ENCODE results near the gene MYO5B.

The MYO5B gene

DNA sequence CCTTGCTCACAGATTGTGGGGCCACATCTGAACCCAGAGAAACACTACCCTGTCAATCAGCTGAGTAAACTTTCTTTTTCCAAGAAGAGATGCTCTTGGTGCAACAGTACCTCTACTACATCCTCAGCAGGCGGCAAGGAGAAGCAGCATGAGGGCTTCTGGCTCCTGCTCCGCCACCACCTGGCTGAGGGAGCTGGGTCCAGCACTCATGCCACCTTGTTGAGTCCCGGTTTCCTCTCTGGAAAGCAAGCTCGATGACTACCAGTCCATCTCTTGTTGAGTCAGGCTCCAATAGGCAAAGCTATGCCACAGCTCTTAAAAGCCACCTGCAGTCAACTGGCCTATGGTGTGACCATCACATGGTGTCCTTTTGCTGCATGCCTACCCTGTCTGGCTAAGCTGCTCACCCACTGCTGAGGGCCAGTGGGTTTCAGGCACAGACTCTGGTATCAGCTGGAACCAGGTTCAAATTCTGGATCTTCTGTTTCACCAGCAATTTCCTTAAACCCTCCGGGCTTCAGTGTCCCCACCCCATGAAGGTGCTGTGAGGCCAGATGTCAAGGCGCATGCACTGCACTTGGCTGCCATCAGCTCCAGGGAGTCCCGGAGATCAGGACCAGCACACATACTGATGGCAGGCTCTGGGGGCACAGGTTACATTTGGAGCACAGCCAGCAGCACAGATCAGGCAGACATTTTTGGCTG is 339.1 kb downstream of the MYO5B start:
- Histone ChIP-seq H3K36me3 (ENCODE audit: control insufficient read depth, low read length) (no peaks in the 10 kb centered on the region), H3K9me2 (replicated peaks; ENCODE audit: control insufficient read depth, low read length) (no peaks in the 10 kb centered on the region), H3K9me3 (ENCODE audit: control insufficient read depth, insufficient read depth, low read length) (no peaks in the 10 kb centered on the region), H4K20me1 (ENCODE audit: control insufficient read depth, insufficient read depth, low read depth, low read length) (no peaks in the 10 kb centered on the region), H3K4me1 (ENCODE audit: control insufficient read depth, low read length) (no peaks in the 10 kb centered on the region), H3K27ac (ENCODE audit: low read depth, low read length) (no peak overlapping the region), H3F3A (ENCODE audit: control insufficient read depth, insufficient read depth) (no peaks in the 10 kb centered on the region), H3K27me3 (ENCODE audit: control insufficient read depth, low read length) (no peaks in the 10 kb centered on the region), H3K4me2 (ENCODE audit: low read length) (no peak overlapping the region), H3K79me2 (ENCODE audit: control insufficient read depth, low read length) (no peaks in the 10 kb centered on the region), H3K4me3 (ENCODE audit: low read length) (no peak overlapping the region)
- TF ChIP-seq, protein P1, sequence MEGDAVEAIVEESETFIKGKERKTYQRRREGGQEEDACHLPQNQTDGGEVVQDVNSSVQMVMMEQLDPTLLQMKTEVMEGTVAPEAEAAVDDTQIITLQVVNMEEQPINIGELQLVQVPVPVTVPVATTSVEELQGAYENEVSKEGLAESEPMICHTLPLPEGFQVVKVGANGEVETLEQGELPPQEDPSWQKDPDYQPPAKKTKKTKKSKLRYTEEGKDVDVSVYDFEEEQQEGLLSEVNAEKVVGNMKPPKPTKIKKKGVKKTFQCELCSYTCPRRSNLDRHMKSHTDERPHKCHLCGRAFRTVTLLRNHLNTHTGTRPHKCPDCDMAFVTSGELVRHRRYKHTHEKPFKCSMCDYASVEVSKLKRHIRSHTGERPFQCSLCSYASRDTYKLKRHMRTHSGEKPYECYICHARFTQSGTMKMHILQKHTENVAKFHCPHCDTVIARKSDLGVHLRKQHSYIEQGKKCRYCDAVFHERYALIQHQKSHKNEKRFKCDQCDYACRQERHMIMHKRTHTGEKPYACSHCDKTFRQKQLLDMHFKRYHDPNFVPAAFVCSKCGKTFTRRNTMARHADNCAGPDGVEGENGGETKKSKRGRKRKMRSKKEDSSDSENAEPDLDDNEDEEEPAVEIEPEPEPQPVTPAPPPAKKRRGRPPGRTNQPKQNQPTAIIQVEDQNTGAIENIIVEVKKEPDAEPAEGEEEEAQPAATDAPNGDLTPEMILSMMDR (IDR thresholded peaks at IDR 0.05; ENCODE audit: low read depth, low read length, poor library complexity, severe bottlenecking): no peak
- no peak for TF ChIP-seq EZH2phosphoT487 (IDR thresholded peaks at IDR 0.05; ENCODE audit: borderline replicate concordance, low read length)

DNA sequence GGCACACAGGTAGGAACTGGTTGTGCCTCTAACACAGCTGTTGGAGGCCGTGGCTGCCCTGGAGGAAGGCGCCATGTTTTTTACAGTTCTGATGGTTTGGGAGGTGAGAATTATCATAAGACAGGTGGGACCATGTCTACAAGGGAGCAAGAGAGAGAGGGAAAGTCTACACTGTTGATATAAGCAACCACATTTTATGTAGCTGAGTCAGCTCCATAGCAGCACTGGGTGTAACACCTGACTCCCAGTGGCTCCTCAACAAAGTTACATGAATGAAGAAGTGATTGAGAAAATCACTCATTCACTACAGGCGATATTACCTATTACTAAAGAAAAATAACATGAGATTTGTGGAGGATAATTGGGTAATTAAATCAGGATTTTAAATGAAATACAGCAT is 340.3 kb downstream of the MYO5B start:
- no peaks in the 10 kb centered on the region for H3K4me1 ChIP-seq (ENCODE audit: control insufficient read depth, low read length)
- H3K27me3 ChIP-seq (ENCODE audit: control insufficient read depth, low read length): no peaks in the 10 kb centered on the region
- H3K79me2 ChIP-seq (ENCODE audit: control insufficient read depth, low read length): no peaks in the 10 kb centered on the region
- TF ChIP-seq, protein P1 (IDR thresholded peaks at IDR 0.05; ENCODE audit: low read depth, low read length, poor library complexity, severe bottlenecking): no peak
- TF ChIP-seq EZH2phosphoT487 (IDR thresholded peaks at IDR 0.05; ENCODE audit: borderline replicate concordance, low read length): no peak
- H3K9me2 ChIP-seq (replicated peaks; ENCODE audit: control insufficient read depth, low read length): no peaks in the 10 kb centered on the region
- no peaks in the 10 kb centered on the region for H3F3A ChIP-seq (ENCODE audit: control insufficient read depth, insufficient read depth)
- H3K27ac ChIP-seq (ENCODE audit: low read depth, low read length): no peak overlapping the region
- H3K4me2 ChIP-seq (ENCODE audit: low read length): no peak overlapping the region
- no peaks in the 10 kb centered on the region for H3K36me3 ChIP-seq (ENCODE audit: control insufficient read depth, low read length)
- H3K9me3 ChIP-seq (ENCODE audit: control insufficient read depth, insufficient read depth, low read length): no peaks in the 10 kb centered on the region
- no peaks in the 10 kb centered on the region for H4K20me1 ChIP-seq (ENCODE audit: control insufficient read depth, insufficient read depth, low read depth, low read length)
- no peak overlapping the region for H3K4me3 ChIP-seq (ENCODE audit: low read length)

DNA sequence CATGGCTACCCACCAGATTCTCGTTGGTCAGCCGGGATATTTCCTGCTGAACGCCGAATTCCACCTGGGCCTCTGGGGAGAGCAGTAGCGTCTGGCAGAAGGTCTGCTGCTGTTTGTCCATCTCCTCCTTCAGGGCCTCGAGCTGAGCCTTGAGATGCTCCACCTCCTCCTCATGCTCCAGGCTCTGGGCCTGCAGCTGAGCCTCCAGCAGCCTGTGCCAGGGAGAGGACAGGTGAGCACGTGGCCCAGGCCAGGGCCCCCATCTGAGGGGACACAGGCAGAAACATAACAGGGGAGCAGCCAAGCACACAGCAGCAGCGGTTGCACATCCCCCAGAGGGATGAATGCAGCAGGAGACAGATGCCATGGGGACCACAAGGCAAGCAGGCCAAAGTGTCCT is 341.5 kb downstream of the MYO5B start:
- no peak overlapping the region for H3K4me3 ChIP-seq (ENCODE audit: low read length)

More for the DNA sequence above, 341.5 kb downstream of the MYO5B start:
- no peaks in the 10 kb centered on the region for H3F3A ChIP-seq (ENCODE audit: control insufficient read depth, insufficient read depth)
- H4K20me1 ChIP-seq (ENCODE audit: control insufficient read depth, insufficient read depth, low read depth, low read length): no peaks in the 10 kb centered on the region
- no peak overlapping the region for H3K4me2 ChIP-seq (ENCODE audit: low read length)
- no peak overlapping the region for H3K27ac ChIP-seq (ENCODE audit: low read depth, low read length)
- no peak for TF ChIP-seq EZH2phosphoT487 (IDR thresholded peaks at IDR 0.05; ENCODE audit: borderline replicate concordance, low read length)
- TF ChIP-seq, protein P1 (IDR thresholded peaks at IDR 0.05; ENCODE audit: low read depth, low read length, poor library complexity, severe bottlenecking): no peak
- no peaks in the 10 kb centered on the region for H3K36me3 ChIP-seq (ENCODE audit: control insufficient read depth, low read length)
- no peaks in the 10 kb centered on the region for H3K27me3 ChIP-seq (ENCODE audit: control insufficient read depth, low read length)
- no peaks in the 10 kb centered on the region for H3K9me2 ChIP-seq (replicated peaks; ENCODE audit: control insufficient read depth, low read length)
- H3K4me1 ChIP-seq (ENCODE audit: control insufficient read depth, low read length): no peaks in the 10 kb centered on the region
- no peaks in the 10 kb centered on the region for H3K9me3 ChIP-seq (ENCODE audit: control insufficient read depth, insufficient read depth, low read length)
- no peaks in the 10 kb centered on the region for H3K79me2 ChIP-seq (ENCODE audit: control insufficient read depth, low read length)

All from DOHH2 (cell line).